DOHH2 (cell line): Measurements from ENCODE around the gene RAD51B.

Experiments used
- EZH2phosphoT487 ChIP-seq: fragments of 200-600 bp; sonication (generic); IDR thresholded peaks from 2 replicates; pipeline ENCODE4 v1.6.1; 2017; ENCODE audit warnings: borderline replicate concordance, mild to moderate bottlenecking, antibody characterized with exemption, low read length, moderate library complexity, mixed read lengths
- TF ChIP-seq, protein P1 (sequence below): fragments of 200-600 bp; sonication (generic); IDR thresholded peaks from one replicate; pipeline ENCODE4 v1.5.1; 2014; ENCODE audit warnings: antibody characterized with exemption, mild to moderate bottlenecking, low read depth, low read length; ENCODE audit not compliant: poor library complexity, severe bottlenecking

DNA sequence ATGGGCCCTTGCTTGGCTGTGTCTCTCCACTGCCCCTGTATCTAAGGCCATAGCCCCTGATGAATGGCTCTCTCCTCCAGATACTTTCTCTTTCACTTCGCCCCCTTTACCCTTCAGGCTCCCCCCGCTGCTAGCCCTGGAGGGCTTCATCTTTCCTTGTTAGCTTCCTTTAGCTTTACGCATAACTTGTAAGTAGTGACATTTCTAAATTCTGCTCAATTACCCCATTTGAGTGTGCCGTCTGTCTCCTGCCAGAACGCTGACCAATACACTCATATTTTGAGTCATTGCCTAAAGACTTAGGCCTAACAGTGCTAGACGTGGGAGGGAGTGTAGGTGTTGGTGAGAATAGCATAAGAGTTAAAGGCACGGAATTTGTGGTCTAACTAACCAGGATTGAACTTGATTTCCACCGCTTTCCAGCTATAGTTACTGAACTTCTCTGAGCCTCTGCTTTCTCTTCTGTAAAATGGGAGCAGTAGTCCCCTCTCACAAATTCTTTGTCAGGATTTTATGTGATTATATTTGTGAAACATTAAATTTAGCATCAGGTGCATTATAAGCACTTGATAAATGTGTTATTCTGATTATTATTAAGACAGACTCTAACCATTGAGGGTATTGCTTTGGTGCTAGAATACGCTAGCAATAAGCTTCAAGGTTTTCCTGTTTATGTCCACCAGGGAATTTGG lies 844.0 kb downstream of the RAD51B start:
- TF ChIP-seq, protein P1, sequence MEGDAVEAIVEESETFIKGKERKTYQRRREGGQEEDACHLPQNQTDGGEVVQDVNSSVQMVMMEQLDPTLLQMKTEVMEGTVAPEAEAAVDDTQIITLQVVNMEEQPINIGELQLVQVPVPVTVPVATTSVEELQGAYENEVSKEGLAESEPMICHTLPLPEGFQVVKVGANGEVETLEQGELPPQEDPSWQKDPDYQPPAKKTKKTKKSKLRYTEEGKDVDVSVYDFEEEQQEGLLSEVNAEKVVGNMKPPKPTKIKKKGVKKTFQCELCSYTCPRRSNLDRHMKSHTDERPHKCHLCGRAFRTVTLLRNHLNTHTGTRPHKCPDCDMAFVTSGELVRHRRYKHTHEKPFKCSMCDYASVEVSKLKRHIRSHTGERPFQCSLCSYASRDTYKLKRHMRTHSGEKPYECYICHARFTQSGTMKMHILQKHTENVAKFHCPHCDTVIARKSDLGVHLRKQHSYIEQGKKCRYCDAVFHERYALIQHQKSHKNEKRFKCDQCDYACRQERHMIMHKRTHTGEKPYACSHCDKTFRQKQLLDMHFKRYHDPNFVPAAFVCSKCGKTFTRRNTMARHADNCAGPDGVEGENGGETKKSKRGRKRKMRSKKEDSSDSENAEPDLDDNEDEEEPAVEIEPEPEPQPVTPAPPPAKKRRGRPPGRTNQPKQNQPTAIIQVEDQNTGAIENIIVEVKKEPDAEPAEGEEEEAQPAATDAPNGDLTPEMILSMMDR = no peak
- no peak for TF ChIP-seq EZH2phosphoT487
